ENCODE results near the gene MCTP1.

GRCh38 chr5:94810281-94810680 lies 474.6 kb downstream of the MCTP1 start:
- TF ChIP-seq POLR2AphosphoS5 (IDR thresholded peaks at IDR 0.05; ENCODE audit: borderline replicate concordance, low read depth, low read length): no peak
- no peak for TF ChIP-seq EZH2 (IDR thresholded peaks at IDR 0.05)
- TF ChIP-seq FOXP2 (optimal IDR thresholded peaks at IDR 0.05; ENCODE audit: control extremely low read depth, extremely low read length, insufficient read depth): no peak
